ENCODE data around the gene KIAA1549. TPM values are rescaled to one million over a fixed set of nuclear protein-coding genes. Genes with fewer than 3 reads are reported as not detected.

Gene KIAA1549
- total and polyA plus RNA-seq, 9 of the 15 experiments (the other 6 are each of a cell fraction or from before 2014, with no cell fraction given), result 0.01 to 0.29 (median 0.07) TPM

GRCh38 chr7:138849701-138850100 lies 131.5 kb downstream of the KIAA1549 start:
- no peak for TF ChIP-seq KAT2B (IDR thresholded peaks at IDR 0.05; ENCODE audit: low read depth, low read length)
- no peak for TF ChIP-seq CC2D1A (IDR thresholded peaks at IDR 0.05)
- TF ChIP-seq ZNF140 (CRISPR knock-in tag; IDR thresholded peaks at IDR 0.05), result no peak
- peak; percentile 93 for TF ChIP-seq ZNF146 (CRISPR knock-in tag; IDR thresholded peaks at IDR 0.05; ENCODE audit: unreplicated experiment)
- TF ChIP-seq FIP1L1 (IDR thresholded peaks at IDR 0.05; ENCODE audit: low read depth, low read length, poor library complexity, severe bottlenecking), result no peak
- TF ChIP-seq TGIF2 (CRISPR knock-in tag; IDR thresholded peaks at IDR 0.05), result no peak
- no peak for TF ChIP-seq CREB3L1 (IDR thresholded peaks at IDR 0.05; ENCODE audit: borderline replicate concordance, low read depth)
- no peak for TF ChIP-seq TEAD4 (IDR thresholded peaks at IDR 0.05; ENCODE audit: low read length)
- no peak for TF ChIP-seq TEAD4 (CRISPR knock-in tag; IDR thresholded peaks at IDR 0.05; ENCODE audit: borderline replicate concordance)
- 0 out of 2 replicates have a peak, but pooled peaks have one; percentile 34 for TF ChIP-seq BCOR (IDR thresholded peaks at IDR 0.05)
- DNase-seq (ENCODE audit: extremely low read depth in 1 of 4, low spot score in 3 of 4) (no peak), ATAC-seq (no peak), FAIRE-seq (no peak)
- intact Hi-C loops (cut with micrococcal nuclease), result no loop called here
- no peaks in the 10 kb centered on the region for H3K9me1 ChIP-seq (ENCODE audit: control insufficient read depth, insufficient read depth, low read length)
- H3K4me3 ChIP-seq, result no peak overlapping the region
- CTCF ChIA-PET (ENCODE audit: low intra/inter-chr PET ratio), result no interaction called here
- in situ Hi-C loops (cut with MboI), result no loop called here
- H3K79me2 ChIP-seq (ENCODE audit: control insufficient read depth, insufficient read depth, low read length), result no peaks in the 10 kb centered on the region
- no peaks in the 10 kb centered on the region for H3K4me1 ChIP-seq (replicated peaks in 1 of 2; ENCODE audit: control insufficient read depth in 2 of 2, insufficient read depth in 2 of 2, low read length in 2 of 2)
- H4K20me1 ChIP-seq (replicated peaks; ENCODE audit: control insufficient read depth, insufficient read depth, low read length), result no peaks in the 10 kb centered on the region
- POLR2A ChIA-PET, result no interaction called here
- no peak overlapping the region for H3K4me2 ChIP-seq (ENCODE audit: insufficient read depth, low read length)
- whole genome bisulfite sequencing (ENCODE audit: insufficient coverage, low coverage, missing lambda C conversion rate), result 37% methylated on average over 5 of the region's 5 CpGs
- H3K27ac ChIP-seq (ENCODE audit: extremely low read depth, low read depth, low read length), result no peak overlapping the region
- H2AFZ ChIP-seq (ENCODE audit: low read depth, low read length), result no peak overlapping the region
- no TSS peak for BruUV-seq (replicated peaks)
- H3K36me3 ChIP-seq (ENCODE audit: control insufficient read depth, insufficient read depth, low read length), result no peaks in the 10 kb centered on the region
- no peak overlapping the region for H3K9ac ChIP-seq (ENCODE audit: insufficient read depth in 1 of 2, low read depth in 2 of 2, low read length in 2 of 2)
- peaks cover 19 to 22% of the 10 kb centered on the region in 2 experiments for H3K27me3 ChIP-seq (ENCODE audit: control insufficient read depth in 2 of 2, insufficient read depth in 2 of 2, low read length in 2 of 2)
- no peaks in the 10 kb centered on the region for H3K9me3 ChIP-seq (replicated peaks; ENCODE audit: control insufficient read depth, insufficient read depth, low read depth, low read length)
